ENCODE data around the gene TTLL9.

Gene TTLL9

DNA sequence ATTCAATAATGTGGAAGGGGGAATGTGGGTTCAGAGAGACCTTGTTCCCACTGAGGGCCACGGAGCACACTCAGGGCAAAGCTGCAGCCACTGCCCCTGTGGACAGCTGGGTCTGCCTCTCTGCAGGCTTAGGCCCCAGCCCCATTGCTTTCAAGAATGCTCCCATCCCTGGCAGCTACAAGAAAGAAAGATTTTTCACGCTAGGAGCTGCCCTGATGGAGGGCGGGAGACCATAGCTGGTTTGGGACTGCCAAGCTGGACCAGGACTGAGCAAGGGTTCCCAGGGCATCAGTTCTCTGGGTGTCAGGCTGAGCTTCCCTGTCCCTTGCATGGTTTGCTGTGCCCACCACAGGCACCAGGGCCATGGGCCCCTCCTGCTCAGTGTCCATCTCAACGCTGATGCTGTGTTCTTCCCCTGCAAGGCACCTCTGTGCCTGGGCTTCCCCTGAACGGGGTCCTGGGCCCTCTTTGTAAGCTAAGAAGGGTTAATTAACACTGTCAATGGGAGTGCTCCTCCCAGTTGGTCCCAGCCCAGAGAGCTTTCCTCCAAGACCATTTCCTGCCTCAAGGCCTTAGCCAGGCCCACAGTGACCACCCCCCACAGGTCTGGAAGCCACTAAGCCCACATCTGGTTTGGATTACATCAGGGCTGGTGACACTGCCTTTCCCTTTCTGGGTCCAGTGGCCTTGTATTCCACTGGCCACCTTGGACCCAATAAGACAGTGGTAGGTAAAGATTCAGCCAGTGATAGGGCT, 33.4 kb upstream of the TTLL9 start:
- DNase-seq: no peak

DNA sequence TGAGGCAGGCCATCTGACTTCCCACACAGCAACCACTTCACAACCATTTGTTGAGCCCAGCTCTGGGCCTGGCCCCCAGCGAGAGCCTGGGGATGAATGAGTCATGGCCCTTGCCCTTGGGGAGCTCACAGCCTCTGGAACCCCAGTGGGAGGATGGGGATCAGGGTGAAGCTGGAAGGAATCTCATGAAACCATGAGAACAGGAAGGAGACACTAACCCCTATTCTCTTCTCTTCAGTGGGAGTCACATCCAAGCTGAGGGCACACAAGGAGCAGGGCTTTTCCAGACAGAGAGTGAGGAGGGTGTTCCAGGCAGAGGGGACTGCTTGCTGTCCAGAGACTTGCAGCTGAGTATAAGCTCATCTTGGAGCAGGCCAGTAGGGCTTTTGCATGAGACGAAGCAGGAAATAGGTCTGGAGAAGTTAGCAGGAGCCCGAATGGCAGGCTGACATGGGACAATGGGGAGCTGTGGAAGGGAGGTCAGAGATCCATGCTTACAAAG, 32.5 kb upstream of the TTLL9 start:
- no peak for DNase-seq

DNA sequence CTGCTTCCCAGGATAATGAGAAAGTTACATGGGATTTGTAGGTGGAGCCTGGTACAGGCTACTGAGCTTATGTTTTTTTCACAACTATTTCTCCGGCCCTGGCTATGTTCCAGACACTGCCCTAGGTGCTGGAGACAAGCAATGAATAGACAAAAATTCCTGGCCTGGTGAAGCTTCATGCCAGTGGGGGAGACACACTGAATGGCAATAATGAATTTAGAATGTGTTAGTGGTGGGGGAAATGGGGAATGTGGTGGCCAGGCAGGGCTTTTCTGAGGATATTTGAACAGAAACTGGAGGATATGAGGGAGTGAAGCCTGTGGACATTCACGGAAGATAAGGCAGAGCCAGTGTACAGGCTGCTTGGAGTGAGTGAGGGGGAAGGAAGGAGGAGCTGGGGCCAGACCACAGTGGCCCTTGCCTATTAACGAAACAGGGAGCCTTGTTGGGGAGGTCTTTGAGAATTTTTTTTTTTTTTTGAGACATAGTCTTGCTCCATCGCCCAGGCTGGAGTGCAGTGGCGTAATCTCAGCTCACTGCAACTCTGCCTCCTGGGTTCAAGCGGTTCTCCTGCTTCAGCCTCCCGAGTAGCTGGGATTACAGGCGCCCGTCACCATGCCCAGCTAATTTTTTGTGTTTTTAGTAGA, 31.7 kb upstream of the TTLL9 start:
- DNase-seq: no peak

DNA sequence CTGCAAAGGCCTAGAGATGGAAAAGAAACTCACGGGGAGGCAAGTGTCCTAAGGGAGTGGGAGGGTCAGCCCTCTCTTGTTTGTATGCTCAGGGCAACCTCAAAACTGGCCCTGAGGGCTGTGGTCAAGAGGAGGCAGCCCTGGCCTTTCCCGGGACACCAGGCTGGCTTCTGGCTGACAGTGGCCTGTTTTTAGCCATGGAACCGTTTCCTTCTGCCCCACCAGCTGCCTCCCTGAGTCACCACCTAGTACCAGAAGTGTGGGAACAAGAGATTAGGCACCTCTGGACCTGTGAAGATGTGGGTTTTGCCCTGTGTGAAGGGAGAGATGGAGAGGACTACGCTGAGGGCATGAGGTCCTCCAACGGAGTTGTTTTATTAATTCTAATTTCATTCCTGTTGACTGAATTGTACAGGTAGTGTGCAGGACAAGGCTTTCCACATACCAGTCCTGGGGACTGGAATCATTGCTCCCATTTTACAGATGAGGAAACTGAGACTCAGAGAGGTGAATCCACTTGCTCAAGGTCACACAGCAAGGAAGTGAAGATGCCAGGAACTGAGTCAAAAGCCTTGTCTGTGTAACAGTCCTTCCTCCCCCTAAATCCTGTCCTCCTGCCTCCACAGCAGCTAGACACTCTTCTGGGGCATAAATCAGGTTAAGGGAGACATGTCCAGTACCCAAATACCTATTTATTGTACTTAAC, 30.5 kb upstream of the TTLL9 start:
- no peak for DNase-seq

DNA sequence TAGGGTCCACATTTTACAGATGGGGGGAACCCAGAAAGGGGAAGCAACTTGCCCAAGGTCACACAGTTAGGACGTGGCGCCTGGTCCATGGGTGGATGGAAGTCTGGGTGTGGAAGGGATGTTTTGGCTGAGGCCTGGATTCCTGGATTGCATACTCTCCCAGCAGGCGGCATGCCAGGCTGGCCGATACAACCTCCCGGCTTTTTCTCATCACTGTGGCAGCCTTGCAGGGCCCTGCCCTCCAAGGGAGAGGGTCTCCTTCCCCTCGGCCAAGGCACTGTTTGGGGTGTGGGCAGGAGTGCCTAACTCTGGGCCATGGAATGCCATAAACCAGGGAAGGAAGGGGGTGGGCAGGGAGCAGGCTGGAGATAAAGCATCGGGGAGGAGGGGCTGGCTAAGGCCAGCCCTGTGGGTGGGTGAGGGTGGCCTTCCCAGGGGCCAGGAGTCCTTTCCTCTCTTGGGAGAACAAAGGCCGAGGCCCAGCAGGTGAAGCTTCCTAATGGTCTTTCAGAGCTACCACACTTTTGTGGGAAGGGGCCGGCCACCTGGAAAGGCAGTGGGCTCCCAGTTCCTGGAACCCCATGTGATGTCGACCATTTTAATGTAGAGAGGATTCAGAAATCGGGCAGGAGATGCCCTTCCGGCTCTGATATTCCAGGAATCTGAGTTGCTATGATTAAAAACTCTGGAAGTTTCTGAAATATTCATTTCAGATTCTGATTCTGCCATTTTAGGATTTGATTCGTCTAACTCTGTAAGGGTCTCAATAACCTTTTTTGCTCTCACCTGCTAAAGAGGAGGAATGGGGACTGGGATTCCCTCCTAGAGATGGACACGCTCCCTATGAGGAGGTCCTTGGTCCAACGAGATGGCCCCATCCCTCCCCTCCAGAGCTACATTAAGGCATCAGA, 29.3 kb upstream of the TTLL9 start:
- no peak for DNase-seq

DNA sequence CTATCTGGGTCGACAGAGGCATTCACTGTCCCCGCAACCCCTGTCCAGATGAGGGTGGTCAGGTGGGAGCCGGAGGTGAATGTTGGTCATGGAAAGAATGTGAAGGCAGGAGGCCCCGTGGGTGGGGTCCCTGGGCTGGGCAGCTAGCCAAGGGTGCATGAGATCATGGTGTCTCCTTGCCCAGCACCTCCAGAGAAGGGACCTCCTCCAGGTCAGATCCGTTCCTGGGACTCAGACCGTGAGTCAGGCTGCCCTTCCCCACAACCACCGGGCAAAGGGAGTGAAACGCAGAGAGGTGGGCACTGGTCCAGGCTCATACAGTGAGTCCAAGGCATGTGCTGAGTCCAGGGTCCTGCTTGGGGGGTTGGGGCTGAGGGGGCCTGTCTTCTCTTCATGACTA, 28.5 kb upstream of the TTLL9 start:
- DNase-seq: no peak

DNA sequence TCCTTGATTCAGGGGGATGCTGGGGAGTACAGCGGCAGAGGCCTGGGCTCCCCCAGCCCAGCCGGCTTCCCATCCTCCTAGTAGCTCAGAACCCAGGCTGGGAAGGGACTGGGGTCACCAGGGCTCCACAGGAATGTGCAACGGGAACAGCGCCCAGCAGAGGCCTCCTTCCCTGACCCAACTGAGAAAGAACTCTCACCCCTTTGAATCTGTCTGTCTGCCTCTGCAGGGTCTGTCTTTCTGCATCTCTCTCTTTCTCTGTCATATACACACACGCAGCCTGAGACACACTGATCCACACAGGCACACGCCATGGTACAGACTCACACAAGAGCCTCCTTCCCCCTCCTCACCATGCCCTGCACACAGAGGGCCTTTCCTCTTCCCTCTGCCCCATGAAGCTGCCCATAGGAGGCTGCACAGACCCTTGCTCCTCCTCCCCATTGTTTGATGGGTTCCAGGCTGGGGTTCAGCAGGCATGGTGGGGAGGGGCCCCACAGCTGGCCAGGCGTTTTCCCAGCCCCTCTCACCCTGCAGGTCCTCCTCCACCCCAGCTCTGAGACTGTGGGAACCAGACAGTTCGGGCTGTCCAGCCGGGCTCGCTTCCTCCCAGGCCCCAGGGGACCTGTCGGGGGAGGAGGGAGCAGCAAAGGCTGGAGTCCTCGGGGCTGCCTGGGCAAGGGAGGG, 27.8 kb upstream of the TTLL9 start:
- DNase-seq: no peak

DNA sequence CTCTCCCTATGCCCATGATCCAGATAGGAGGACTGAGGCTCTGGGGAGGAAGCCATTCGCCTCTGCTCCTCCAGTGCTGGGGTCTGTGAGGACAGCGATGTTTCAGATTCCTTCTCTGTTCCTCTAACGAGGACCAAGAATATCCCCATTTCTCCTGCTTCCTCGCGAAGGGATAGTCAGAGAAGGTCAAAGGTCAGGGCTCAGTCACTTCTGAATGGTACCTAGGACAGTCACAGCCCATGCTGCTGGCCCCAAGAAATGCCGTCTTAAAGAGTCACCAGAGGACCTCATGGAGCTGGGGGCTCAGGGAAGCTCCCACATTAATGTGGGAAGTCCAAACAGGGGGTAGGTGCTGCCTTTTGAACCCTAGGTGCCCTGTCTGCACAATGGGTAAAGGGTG, 27.1 kb upstream of the TTLL9 start:
- DNase-seq: no peak

DNA sequence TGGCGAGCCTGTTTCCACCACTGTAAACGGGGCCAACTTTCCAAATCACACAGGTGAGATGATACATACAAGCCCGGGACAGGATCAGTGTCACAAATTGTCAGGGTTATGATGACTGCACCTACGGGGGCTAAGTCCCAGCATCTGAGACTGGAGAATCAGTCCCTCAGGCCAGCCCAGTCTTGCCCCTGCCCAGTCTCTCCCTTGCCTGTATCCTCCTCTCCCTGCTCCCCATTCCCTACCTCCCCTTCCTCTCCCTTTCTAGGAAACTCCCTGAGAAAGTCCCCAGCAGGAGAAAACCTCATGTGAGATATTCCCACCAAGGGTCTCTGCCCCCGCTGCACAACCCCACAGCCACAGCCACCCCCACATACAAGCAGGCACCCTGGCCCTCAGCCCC, 26.6 kb upstream of the TTLL9 start:
- no peak for DNase-seq

DNA sequence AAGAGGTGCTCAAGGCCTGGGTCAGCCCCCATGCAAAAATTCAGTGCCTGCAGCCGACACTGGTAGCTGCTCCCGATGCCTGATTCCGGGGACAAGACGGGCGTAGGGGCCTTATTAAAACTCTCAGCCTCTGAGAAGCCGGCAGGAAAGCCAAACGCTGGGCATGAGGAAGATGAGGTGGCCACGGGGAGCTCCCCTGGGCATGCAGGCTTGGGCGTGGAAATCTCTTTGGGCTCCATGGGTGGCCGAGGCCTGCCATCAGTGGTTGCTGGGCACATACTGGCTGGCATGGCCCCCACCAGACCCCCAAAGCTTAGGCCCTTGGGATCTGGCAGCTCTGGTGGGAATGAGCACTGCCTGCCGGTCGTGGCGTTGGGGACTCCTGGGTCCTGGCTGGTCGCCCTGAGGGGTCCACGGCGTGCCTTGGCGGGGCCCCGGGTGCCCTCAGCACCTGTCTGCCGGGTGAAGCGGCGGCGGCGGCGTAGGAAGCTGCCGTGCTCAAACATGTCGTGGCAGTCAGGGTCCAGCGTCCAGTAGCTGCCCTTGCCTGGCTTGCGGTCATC, 25.6 kb upstream of the TTLL9 start:
- DNase-seq: no peak

DNA sequence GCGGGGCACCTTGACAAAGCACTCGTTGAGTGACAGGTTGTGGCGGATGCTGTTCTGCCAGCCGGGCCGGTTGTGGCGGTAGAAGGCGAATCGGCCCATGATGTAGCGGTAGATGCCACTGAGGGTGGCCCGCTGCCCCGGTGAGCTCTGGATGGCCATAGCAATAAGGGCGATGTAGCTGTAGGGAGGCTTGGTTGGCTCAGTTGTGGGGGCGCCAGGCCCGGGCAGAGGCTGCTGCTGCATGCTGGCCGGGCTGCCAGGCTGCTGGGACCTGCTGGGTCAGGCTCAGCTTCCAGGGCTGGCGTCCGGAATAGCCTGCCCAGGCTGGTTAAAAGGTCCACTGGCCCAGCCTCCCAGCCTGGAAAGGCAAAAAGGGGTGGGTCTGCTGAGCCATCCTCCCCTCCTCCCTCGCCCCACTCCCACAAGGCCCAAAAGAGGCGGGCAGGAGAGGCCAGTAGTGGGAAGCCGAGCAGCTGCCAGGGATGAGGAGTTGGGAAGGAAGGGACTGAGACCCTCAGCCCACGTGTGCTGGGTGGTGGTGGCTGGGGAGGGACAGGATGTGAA, 25.1 kb upstream of the TTLL9 start, which contains the start of gene FOXS1:
FOXS1 (minus strand) TSS at position 305 of the 564 bp plus-strand sequence; CDS start at position 243, 62 bp downstream.
- DNase-seq: no peak

DNA sequence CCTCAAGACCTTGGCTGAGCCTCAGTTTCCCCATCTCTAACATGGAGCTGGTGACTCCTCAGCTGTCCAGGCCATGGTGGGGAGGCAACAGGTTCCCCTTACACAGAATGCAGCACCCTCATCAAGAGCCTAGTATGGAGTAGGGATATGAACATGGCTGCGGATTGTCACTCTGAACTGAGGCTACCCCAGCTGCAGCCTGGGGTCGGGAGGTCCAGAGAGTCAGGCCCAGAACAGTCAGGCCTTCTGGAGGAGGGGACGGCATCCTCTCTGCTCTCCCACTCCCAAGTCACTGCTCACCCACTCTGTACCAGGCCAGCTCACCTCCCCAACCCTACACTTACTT, 23.7 kb upstream of the TTLL9 start:
- DNase-seq: no peak

DNA sequence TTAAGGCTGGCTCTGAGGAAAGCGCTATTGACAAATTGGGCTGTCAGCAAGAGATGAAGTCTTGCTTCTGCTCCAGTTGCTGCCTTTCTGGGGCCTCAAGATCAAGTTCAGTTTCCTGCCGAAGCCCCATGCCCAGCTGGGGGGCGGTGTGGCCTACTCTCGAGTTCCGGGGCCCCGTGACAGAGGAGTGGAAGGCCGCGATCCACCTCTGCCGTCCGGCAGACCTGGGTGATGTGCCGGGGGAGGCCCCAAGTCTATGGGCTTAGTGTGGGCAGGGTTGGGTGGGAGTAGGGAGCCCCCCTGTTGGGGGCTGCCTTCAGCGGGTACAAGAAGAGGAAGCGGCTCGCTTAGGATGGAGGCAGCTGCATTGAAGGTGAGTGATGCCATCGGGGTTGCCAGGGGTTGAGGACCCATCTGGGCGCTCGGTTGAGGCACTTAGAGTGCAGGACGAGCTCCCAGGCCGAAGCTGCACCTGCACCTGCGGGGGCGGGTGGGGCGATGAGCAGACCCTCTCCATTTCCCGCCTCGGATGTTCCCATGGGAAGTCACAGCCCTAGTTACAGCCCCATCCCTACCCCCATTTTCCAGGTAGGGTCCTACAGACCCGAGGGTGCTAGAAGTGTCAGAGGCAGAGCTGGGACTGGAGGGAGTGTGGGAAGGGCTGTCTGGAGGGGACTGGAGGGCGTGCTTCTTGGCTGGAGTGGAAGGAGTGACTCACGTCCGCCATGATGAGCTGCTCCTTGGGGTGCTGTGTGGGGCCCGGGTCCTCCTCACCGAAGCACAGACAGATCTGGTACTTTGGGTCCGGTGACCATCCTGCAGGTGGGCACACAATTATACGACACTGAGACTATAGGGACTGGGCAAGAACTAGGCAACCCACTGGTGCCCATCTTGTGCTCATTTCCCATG, 22.1 kb upstream of the TTLL9 start:
- no peak for DNase-seq

DNA sequence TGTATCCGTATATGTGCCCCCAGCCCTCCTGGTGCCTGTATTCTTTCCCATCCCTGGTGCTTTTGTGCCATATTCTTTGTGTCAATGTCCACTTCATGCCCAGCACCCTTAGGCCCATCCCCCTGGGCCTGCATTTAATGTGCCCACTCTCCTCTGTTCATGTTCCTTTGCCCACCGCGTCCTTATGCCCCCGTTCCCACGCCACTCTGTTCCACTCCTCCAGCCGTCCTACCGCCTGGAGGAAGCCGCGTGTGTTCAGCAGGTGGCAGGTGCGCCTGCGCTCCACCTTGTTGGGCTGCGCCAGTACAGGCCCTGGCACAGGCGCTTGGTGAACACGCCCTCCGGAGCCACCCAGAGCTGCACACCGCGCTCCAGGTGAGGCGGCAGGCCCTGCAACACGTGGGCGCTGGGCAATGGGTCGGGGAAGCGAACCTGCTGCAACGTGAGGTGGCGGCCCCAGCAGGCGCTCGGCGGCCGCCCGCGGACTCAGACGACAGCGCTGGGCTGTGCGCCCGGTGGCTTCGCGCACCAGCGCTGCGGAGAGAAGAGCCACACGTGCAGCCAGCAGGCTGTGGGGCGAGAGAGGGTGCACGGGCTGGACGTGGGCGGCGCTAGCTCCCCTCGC, 21.0 kb upstream of the TTLL9 start:
- peak in 1 of 2 experiments; percentile 27 for DNase-seq

DNA sequence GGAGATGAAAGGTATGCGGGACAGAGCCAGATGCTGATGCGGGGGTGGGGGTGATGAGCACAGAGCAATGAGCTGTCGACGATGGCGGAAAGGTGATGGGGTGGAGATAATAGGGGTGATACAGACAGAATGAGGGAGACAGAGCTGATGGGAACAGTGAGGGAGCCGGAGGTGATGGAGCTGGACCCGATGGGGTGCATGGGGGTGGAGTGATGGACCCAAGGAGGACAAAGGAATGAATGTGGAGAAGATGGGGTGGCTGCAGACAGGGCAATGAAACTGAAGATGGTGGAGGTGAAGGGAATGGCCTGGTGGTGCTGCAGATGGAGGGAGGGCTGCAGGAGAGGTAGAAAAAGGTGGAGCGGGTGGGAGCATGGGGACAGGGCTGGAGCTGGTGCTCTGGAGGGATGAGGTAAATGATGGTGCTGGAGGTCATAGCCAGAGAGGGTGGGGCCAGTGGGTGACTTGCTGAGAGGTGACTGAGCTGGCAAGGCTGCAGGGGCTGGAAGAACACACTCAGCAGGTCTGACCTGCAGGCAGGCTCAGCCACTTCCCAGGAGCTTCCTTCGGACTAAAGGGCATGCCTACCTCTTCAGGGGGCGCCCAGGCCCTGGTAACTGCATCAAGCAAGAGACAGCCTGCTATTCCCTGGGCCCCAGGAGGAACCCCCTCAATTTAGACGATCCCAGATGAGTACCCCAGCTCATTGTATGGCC, 19.0 kb upstream of the TTLL9 start:
- no peak for DNase-seq

DNA sequence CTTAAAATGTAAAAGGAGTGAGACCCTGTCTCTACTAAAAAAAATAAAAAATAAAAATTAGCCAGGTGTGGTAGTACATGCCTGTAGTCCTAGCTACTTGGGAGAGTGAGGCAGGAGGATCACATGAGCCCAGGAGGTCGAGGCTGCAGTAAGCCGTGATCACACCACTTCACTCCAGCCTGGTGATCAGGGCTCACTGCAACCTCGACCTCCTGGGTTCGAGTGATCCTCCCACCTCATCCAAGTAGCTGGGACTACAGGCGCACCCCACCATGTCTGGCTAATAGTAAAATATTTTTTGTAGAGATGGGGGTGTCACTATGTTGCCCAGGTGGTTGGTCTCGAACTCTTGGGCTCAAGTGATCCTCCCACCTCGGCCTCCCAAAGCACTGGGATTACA, 17.0 kb upstream of the TTLL9 start:
- DNase-seq: no peak

DNA sequence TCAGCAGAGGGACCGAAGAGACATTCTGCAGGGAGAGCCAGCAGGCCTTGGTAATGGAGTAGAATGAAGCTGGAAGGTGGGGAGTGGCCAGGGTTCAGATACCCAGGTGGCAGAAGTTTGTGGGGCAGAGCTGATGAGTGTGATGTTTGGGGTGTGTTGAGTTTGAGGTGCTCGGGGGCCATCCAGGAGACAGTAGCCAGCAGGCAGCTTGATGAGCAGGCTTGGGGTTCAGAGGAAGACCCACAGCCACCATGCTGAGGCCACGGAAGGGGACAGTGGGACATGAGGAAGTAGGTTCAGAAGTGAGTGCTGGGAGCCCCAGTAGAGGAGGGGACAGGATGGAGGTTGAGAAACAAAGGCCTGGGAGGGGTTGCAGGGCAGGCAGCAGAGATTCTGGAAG, 13.9 kb upstream of the TTLL9 start:
- no peak for DNase-seq

DNA sequence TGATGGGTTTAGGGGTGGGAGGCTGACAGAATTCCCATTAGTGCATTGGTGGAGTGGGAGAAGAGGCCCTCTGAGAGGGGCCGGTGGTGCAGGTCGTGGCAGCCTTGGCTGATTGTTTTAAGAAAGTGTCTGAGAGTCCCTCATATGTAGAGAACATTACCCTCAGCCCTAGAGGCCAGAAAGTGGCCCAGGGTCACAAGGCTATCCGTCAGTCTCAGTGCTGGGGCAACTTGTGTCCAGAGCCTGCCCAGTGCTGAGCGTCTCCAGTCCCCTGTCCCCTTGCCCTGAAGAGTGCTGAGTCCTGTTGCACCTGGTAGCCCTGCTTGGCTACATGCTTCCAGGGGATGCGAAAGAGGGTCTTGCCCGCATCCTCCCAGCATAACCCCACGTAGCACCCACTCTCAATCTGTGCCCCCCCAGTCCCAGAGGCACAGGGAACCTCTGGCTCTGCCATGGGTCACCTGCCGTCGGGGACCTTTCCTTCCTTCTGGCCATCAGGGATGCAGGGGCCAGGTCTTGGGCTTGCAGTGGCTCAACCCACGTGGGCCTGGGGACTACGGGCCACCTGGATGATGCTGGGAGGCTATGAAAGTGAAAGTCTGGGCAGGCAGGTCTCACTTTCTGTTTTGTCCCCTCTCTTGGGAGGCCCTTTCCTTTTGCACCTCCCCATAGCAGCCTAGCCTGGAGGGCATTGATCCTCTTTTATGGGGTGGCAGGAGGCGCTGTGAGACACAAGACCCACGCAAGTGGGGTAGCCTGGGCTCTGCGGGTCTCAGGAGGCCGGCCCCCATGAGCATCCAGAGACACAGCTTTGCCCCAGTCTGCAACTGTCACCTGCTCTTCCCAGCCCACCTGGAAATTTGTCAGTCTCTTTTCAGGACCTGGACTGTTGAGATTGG, 12.3 kb upstream of the TTLL9 start:
- DNase-seq: no peak
